Posterior cingulate gyrus (tissue), 11 donors: ENCODE data around the gene GAGE12J.
"Not testable (repeated sequence)": the region's sequence is repeated elsewhere in the genome, so short reads cannot be mapped to it uniquely, and the experiment has no call there.

ENCODE experiments used
- DNase-seq, 10 donors: peaks; one replicate each; pipeline versions ENCODE4 v3.0.0 to v3.0.0-alpha.2; 2020 to 2021; ENCODE audit warnings: mixed read lengths in 3 of 10
- intact Hi-C: fragments of 100-400 bp; cut with DNase I; formaldehyde crosslinking; loops from one replicate; pipeline ENCODE4 v1.15.1; 2023

The GAGE12J gene

GRCh38 chrX:49308604-49309269 is 13.1 kb upstream of the GAGE12J start:
- intact Hi-C loops, result no loop called here
- DNase-seq, result peak in 1 of 10 donors; percentile 62

- no peak for DNase-seq
- intact Hi-C loops, result no loop called here
Measured at GRCh38 chrX:49309401-49309981, 12.3 kb upstream of the GAGE12J start.

GRCh38 chrX:49310371-49310770 is 11.5 kb upstream of the GAGE12J start:
- intact Hi-C loops, result no loop called here
- DNase-seq, result no peak

GRCh38 chrX:49312176-49312575 is 9.7 kb upstream of the GAGE12J start:
- DNase-seq, result no peak
- intact Hi-C loops, result no loop called here

- intact Hi-C loops, result no loop called here
Measured at GRCh38 chrX:49316085-49316484, 5.8 kb upstream of the GAGE12J start.

GRCh38 chrX:49322266-49322665 is 429 bp downstream of the GAGE12J start:
- intact Hi-C loops, DNase-seq: not testable (repeated sequence)

More at GRCh38 chrX:49316085-49316484, 5.8 kb upstream of the GAGE12J start:
- no peak for DNase-seq

GRCh38 chrX:49323735-49324134 is 1.9 kb downstream of the GAGE12J start:
- intact Hi-C loops, DNase-seq: not testable (repeated sequence)

- intact Hi-C loops, DNase-seq: not testable (repeated sequence)
Measured at GRCh38 chrX:49330421-49330820, 8.6 kb downstream of the GAGE12J start.

- DNase-seq, intact Hi-C loops: not testable (repeated sequence)
Measured at GRCh38 chrX:49331282-49331681, 9.4 kb downstream of the GAGE12J start, which contains the start of gene GAGE13. GAGE13 (plus strand) TSS chrX:49331582; CDS start chrX:49332738, 1,156 bp downstream.

- intact Hi-C loops, result not testable (repeated sequence)
- peak in 3 of 10 donors; percentile 77 to 87 (median 86) for DNase-seq
Measured at GRCh38 chrX:49331841-49332240, 10.0 kb downstream of the GAGE12J start.

GRCh38 chrX:49341449-49341848 is 19.6 kb downstream of the GAGE12J start:
- intact Hi-C loops, result not testable (repeated sequence)
- DNase-seq, result peak in 4 of 10 donors; percentile 40 to 94 (median 86)

- intact Hi-C loops, result not testable (repeated sequence)
Measured at GRCh38 chrX:49344496-49345175, 22.8 kb downstream of the GAGE12J start.

GRCh38 chrX:49345402-49345801 is 23.6 kb downstream of the GAGE12J start:
- intact Hi-C loops, DNase-seq: not testable (repeated sequence)

More at GRCh38 chrX:49344496-49345175, 22.8 kb downstream of the GAGE12J start:
- DNase-seq, result peak in 1 of 10 donors; percentile 72

GRCh38 chrX:49346150-49346549 is 24.3 kb downstream of the GAGE12J start:
- DNase-seq, result peak in 3 of 10 donors; percentile 77 to 80 (median 80)
- intact Hi-C loops, result not testable (repeated sequence)
